H1 (cell line): ENCODE measurements around the gene HGFAC. TPM values are rescaled to one million over a fixed set of nuclear protein-coding genes. Genes with fewer than 3 reads are reported as not detected.

Experiments used
- CTCF ChIA-PET: fragments of 300-600 bp; sonication (Branson Sonifier 250); formaldehyde crosslinking; loops from one replicate; lab custom pipeline; 2021; ENCODE audit not compliant: partially characterized antibody; lab: Charles Lee
- POLR2A ChIA-PET: fragments of 300-600 bp; sonication (Branson Sonifier 250); formaldehyde crosslinking; loops from one replicate; lab custom pipeline; 2021; ENCODE audit warnings: inconsistent platforms; ENCODE audit not compliant: partially characterized antibody; lab: Charles Lee
- DNase-seq, 2 experiments: peaks; one replicate each; pipeline versions ENCODE4 v3.0.0 to v3.0.0-alpha.2; 2010 to 2022; ENCODE audit warnings: low spot score in 2 of 2, low read depth in 1 of 2, mixed read lengths in 1 of 2
- FAIRE-seq: peaks from 2 replicates; lab custom pipeline; 2011; peaks lifted over from hg19 to GRCh38; lab: Jason Lieb, UNC
- H2AFZ ChIP-seq: 2 replicates; pipeline ENCODE4 v1.8.1; 2012; ENCODE audit warnings: low read length, inconsistent platforms
- H2AK5ac ChIP-seq: 2 replicates; pipeline ENCODE4 v1.6.1; 2013; ENCODE audit warnings: low read depth, low read length
- H2BK120ac ChIP-seq: replicated peaks from 2 replicates; pipeline ENCODE3; 2013; ENCODE audit warnings: low read depth, low read length, inconsistent platforms
- H2BK12ac ChIP-seq: 2 replicates; pipeline ENCODE4 v1.6.1; 2013; ENCODE audit warnings: low read depth, low read length
- H2BK15ac ChIP-seq: 2 replicates; pipeline ENCODE4 v1.6.1; 2013; ENCODE audit warnings: low read length
- H2BK20ac ChIP-seq: 2 replicates; pipeline ENCODE4 v1.6.1; 2013; ENCODE audit warnings: low read length
- H2BK5ac ChIP-seq: 2 replicates; pipeline ENCODE4 v1.6.1; 2013; ENCODE audit warnings: low read depth, low read length
- H3K14ac ChIP-seq: 2 replicates; pipeline ENCODE4 v1.6.1; 2013; ENCODE audit warnings: inconsistent platforms; ENCODE audit not compliant: insufficient read length
- H3K18ac ChIP-seq: 2 replicates; pipeline ENCODE4 v1.6.1; 2013; ENCODE audit warnings: low read length; ENCODE audit errors: extremely low read depth
- H3K23ac ChIP-seq: 2 replicates; pipeline ENCODE4 v1.6.1; 2013; ENCODE audit warnings: inconsistent platforms; ENCODE audit not compliant: insufficient read length
- H3K23me2 ChIP-seq: 2 replicates; pipeline ENCODE4 v1.6.1; 2013; ENCODE audit warnings: low read depth, low read length
- H3K27ac ChIP-seq: 2 replicates; pipeline ENCODE4 v1.6.1; 2011; ENCODE audit warnings: low read depth, low read length, inconsistent platforms
- H3K27me3 ChIP-seq, 4 experiments: replicated peaks in 1 of 4; 1 replicate in 1 of 4; 2 replicates in 3 of 4; pipeline versions ENCODE4 v1.6.1 to v1.8.1; 2011 to 2013; ENCODE audit warnings: low read length in 3 of 4, mild to moderate bottlenecking in 3 of 4, inconsistent platforms in 2 of 4, mixed read lengths in 2 of 4, moderate library complexity in 1 of 4; ENCODE audit not compliant: control insufficient read depth in 3 of 4, insufficient read depth in 3 of 4; ENCODE audit errors: extremely low read depth in 1 of 4
- H3K36me3 ChIP-seq, 4 experiments: 2 replicates each; pipeline versions ENCODE4 v1.6.1 to v1.8.1; 2011 to 2013; ENCODE audit warnings: mild to moderate bottlenecking in 4 of 4, low read length in 3 of 4, moderate library complexity in 2 of 4, control low read depth in 1 of 4, inconsistent platforms in 1 of 4; ENCODE audit not compliant: insufficient read depth in 4 of 4, control insufficient read depth in 2 of 4
- H3K4ac ChIP-seq: replicated peaks from 2 replicates; pipeline ENCODE3; 2013; ENCODE audit warnings: low read length, low read depth, mixed read lengths, inconsistent platforms; ENCODE audit not compliant: insufficient read length
- H3K4me1 ChIP-seq, 4 experiments: replicated peaks in 1 of 4; 1 replicate in 1 of 4; 2 replicates in 3 of 4; pipeline versions ENCODE4 v1.6.1 to v1.8.1; 2011 to 2013; ENCODE audit warnings: low read length in 3 of 4, inconsistent platforms in 2 of 4, mixed read lengths in 1 of 4; ENCODE audit not compliant: insufficient read depth in 4 of 4, control insufficient read depth in 3 of 4
- H3K4me2 ChIP-seq, 2 experiments: 2 replicates each; pipeline versions ENCODE4 v1.6.1 to v1.8.1; 2011 to 2013; ENCODE audit warnings: low read depth in 2 of 2, low read length in 2 of 2, control low read depth in 1 of 2, inconsistent platforms in 1 of 2, mild to moderate bottlenecking in 1 of 2; ENCODE audit not compliant: insufficient read depth in 1 of 2
- H3K4me3 ChIP-seq, 4 experiments: fragments of 200-600, 300-600 bp in 1 of 4; sonication (generic), shearing (Covaris generic), sonication (Bioruptor Twin) in 1 of 4; 2 replicates each; pipeline versions ENCODE4 v1.5.1 to v1.8.1; 2011 to 2016; ENCODE audit warnings: low read length in 4 of 4, low read depth in 3 of 4, control low read depth in 2 of 4, inconsistent platforms in 2 of 4, mild to moderate bottlenecking in 2 of 4, mixed read lengths in 1 of 4, moderate library complexity in 1 of 4; ENCODE audit not compliant: insufficient read depth in 2 of 4; ENCODE audit errors: extremely low read depth in 1 of 4
- H3K56ac ChIP-seq: replicated peaks from 2 replicates; pipeline ENCODE3; 2013; ENCODE audit warnings: low read depth, mild to moderate bottlenecking, mixed read lengths, low read length, inconsistent platforms; ENCODE audit not compliant: insufficient read length
- H3K79me1 ChIP-seq: 2 replicates; pipeline ENCODE4 v1.6.1; 2013; ENCODE audit warnings: low read depth, low read length, control low read depth
- H3K79me2 ChIP-seq, 2 experiments: 2 replicates each; pipeline versions ENCODE4 v1.6.1 to v1.8.1; 2012 to 2013; ENCODE audit warnings: low read length in 2 of 2, mild to moderate bottlenecking in 2 of 2, inconsistent platforms in 1 of 2; ENCODE audit not compliant: insufficient read depth in 2 of 2, control insufficient read depth in 1 of 2
- H3K9ac ChIP-seq, 4 experiments: replicated peaks in 1 of 4; 1 replicate in 1 of 4; 2 replicates in 3 of 4; pipeline versions ENCODE4 v1.6.1 to v1.8.1; 2011 to 2013; ENCODE audit warnings: low read depth in 3 of 4, low read length in 3 of 4, control low read depth in 2 of 4, mild to moderate bottlenecking in 2 of 4, moderate library complexity in 2 of 4, inconsistent platforms in 1 of 4; ENCODE audit errors: extremely low read depth in 1 of 4
- H3K9me3 ChIP-seq, 2 experiments: 2 replicates each; pipeline versions ENCODE4 v1.6.1 to v1.8.1; 2012 to 2013; ENCODE audit warnings: mild to moderate bottlenecking in 2 of 2, moderate library complexity in 2 of 2, control low read depth in 1 of 2, inconsistent platforms in 1 of 2, low read depth in 1 of 2, low read length in 1 of 2, mixed read lengths in 1 of 2; ENCODE audit not compliant: insufficient read depth in 2 of 2
- H4K20me1 ChIP-seq, 2 experiments: replicated peaks in 1 of 2; 2 replicates each; pipeline versions ENCODE3 to v1.8.1; 2011 to 2013; ENCODE audit warnings: inconsistent platforms in 2 of 2, low read length in 2 of 2, mild to moderate bottlenecking in 1 of 2; ENCODE audit not compliant: insufficient read depth in 2 of 2, control insufficient read depth in 1 of 2
- H4K5ac ChIP-seq: 2 replicates; pipeline ENCODE4 v1.6.1; 2013; ENCODE audit warnings: low read length, low read depth, mixed read lengths, inconsistent platforms; ENCODE audit not compliant: insufficient read length
- H4K8ac ChIP-seq: 2 replicates; pipeline ENCODE4 v1.8.0; 2013; ENCODE audit warnings: mild to moderate bottlenecking, moderate library complexity, low read length, inconsistent platforms; ENCODE audit not compliant: insufficient read depth; ENCODE audit errors: extremely low read depth
- H4K91ac ChIP-seq: replicated peaks from 2 replicates; pipeline ENCODE3; 2013; ENCODE audit warnings: low read length, mixed read lengths, inconsistent platforms; ENCODE audit not compliant: insufficient read length
- E2F6 ChIP-seq: IDR thresholded peaks from 2 replicates; pipeline ENCODE4 v1.6.1; 2012; ENCODE audit warnings: inconsistent platforms
- EP300 ChIP-seq, 2 experiments: IDR thresholded peaks; 1 replicate in 1 of 2; 2 replicates in 1 of 2; pipeline ENCODE4 v1.6.1; 2011 to 2012; ENCODE audit warnings: low read depth in 2 of 2, low read length in 2 of 2, mild to moderate bottlenecking in 2 of 2, borderline replicate concordance in 1 of 2, inconsistent platforms in 1 of 2, moderate library complexity in 1 of 2
- NANOG ChIP-seq: IDR thresholded peaks from 2 replicates; pipeline ENCODE4 v1.6.1; 2011; ENCODE audit warnings: low read length, low read depth, mild to moderate bottlenecking, inconsistent platforms; ENCODE audit not compliant: insufficient read depth, poor library complexity, severe bottlenecking
- POU5F1 ChIP-seq: IDR thresholded peaks from 2 replicates; pipeline ENCODE4 v1.6.1; 2011; ENCODE audit warnings: low read depth, mild to moderate bottlenecking, low read length, moderate library complexity
- SIN3A ChIP-seq, 2 experiments: IDR thresholded peaks in 1 of 2; conservative IDR thresholded peaks in 1 of 2; 2 replicates each; pipeline ENCODE4 v1.6.1; 2011 to 2012; ENCODE audit warnings: low read length in 2 of 2, improper control_type of control experiment in 1 of 2, low read depth in 1 of 2, mild to moderate bottlenecking in 1 of 2
- SIRT6 ChIP-seq: IDR thresholded peaks from one replicate; pipeline ENCODE4 v1.7.1; 2012; ENCODE audit warnings: low read length, inconsistent platforms
- SP2 ChIP-seq: IDR thresholded peaks from 2 replicates; pipeline ENCODE4 v1.6.1; 2012; ENCODE audit warnings: mild to moderate bottlenecking, low read length, inconsistent platforms
- TAF7 ChIP-seq: optimal IDR thresholded peaks from 2 replicates; pipeline ENCODE3; 2011; ENCODE audit warnings: low read depth, mild to moderate bottlenecking, inconsistent platforms, low read length, moderate library complexity, borderline replicate concordance
- TEAD4 ChIP-seq: IDR thresholded peaks from 2 replicates; pipeline ENCODE4 v1.6.1; 2012; ENCODE audit warnings: low read depth, low read length, inconsistent platforms, mixed read lengths
- WGBS, 2 experiments: shearing (Covaris generic) in 1 of 2; methylation state at CpG; one replicate each; pipeline versions ENCODE4 v1.1.6 to v1.1.7; 2013 to 2015; ENCODE audit warnings: low lambda C conversion rate in 2 of 2, mixed read lengths in 2 of 2, inconsistent platforms in 1 of 2, low coverage in 1 of 2, missing lambda C conversion rate in 1 of 2; ENCODE audit not compliant: insufficient replicate concordance in 2 of 2, insufficient coverage in 1 of 2, insufficient read length in 1 of 2; ENCODE audit errors: extremely low coverage in 1 of 2, missing lambda C conversion rate in 1 of 2; 5-methylcytosine and 5-hydroxymethylcytosine counted together
- polyA plus RNA-seq, 7 experiments: library from polyadenylated mRNA; depleted of rRNA in 3 of 7; stranded (reverse) in 5 of 7; unstranded in 2 of 7; fragments of >200 nt in 5 of 7; fragments of 200-250 nt in 2 of 7; gene quantifications; 1 replicate in 5 of 7; 2 replicates in 1 of 7; 4 replicates in 1 of 7; pipeline versions ENCODE4 v1.2.1 to v1.2.3, GENCODE V29; 2011 to 2013; ENCODE audit warnings: missing spikeins in 2 of 7, mixed read lengths in 2 of 7
- total RNA-seq: library from RNA; stranded (reverse); fragmentation: NEBNext Ultra II Directional; extraction: Animal tissue kit (Norgen Biotek cat#: 25700); gene quantifications from 2 replicates; pipeline ENCODE4 v1.2.1, GENCODE V29; 2021

Gene HGFAC
- total and polyA plus RNA-seq, 2 of the 8 experiments (the other 6 are each of a cell fraction or from before 2014, with no cell fraction given), result 0.14 to 0.15 TPM

- Histone ChIP-seq H2BK5ac (no peak overlapping the region), H3K4ac (no peak overlapping the region), H3K79me2 (no peaks in the 10 kb centered on the region), H2AFZ (no peak overlapping the region), H3K27me3 (no peaks in the 10 kb centered on the region), H2BK20ac (no peak overlapping the region), H3K9me3 (peaks cover 8 to 12% of the 10 kb centered on the region in 2 experiments; a peak in 2 of 4 replicates), H3K36me3 (no peaks in the 10 kb centered on the region), H2BK120ac (no peak overlapping the region), H2BK12ac (no peak overlapping the region), H4K91ac (no peak overlapping the region), H3K4me1 (no peaks in the 10 kb centered on the region; a peak in 2 of 7 replicates), H3K79me1 (no peaks in the 10 kb centered on the region), H3K23me2 (no peaks in the 10 kb centered on the region), H3K27ac (no peak overlapping the region), H4K20me1 (no peaks in the 10 kb centered on the region), H3K9ac (no peak overlapping the region), H3K4me2 (no peak overlapping the region), H3K4me3 (no peak overlapping the region), H2AK5ac (no peak overlapping the region), H4K8ac (no peak overlapping the region), H2BK15ac (no peak overlapping the region), H4K5ac (no peak overlapping the region), H3K18ac (no peak overlapping the region), H3K56ac (no peak overlapping the region), H3K14ac (no peak overlapping the region), H3K23ac (no peak overlapping the region)
- FAIRE-seq, result no peak
- ChIA-PET CTCF (interaction anchor here (0.7 to 2.1 kb wide), 8 partner anchors 10 to 86 kb away, joined by 3 to 6 read pairs (median 4); no protein-coding TSS in a partner anchor), POLR2A (interaction anchor here (2.5 kb wide), 1 partner anchor 10 kb away, joined by 10 read pairs; no protein-coding TSS in a partner anchor)
- no peak for TF ChIP-seq TAF7
- no peak for TF ChIP-seq E2F6
- no peak for TF ChIP-seq EP300 (IDR thresholded peaks at IDR 0.05; ENCODE audit: borderline replicate concordance in 1 of 2, low read depth in 2 of 2, low read length in 2 of 2)
- no peak for TF ChIP-seq POU5F1
- no peak for TF ChIP-seq SIN3A (conservative IDR thresholded peaks at IDR 0.05 in 1 of 2, IDR thresholded peaks at IDR 0.05 in 1 of 2; ENCODE audit: low read depth in 1 of 2, low read length in 2 of 2)
- no peak for TF ChIP-seq NANOG
- TF ChIP-seq TEAD4, result no peak
- no peak for TF ChIP-seq SP2
- TF ChIP-seq SIRT6, result no peak
- DNase-seq, result no peak
- WGBS, 2 experiments, result 77% methylated on average over 10 of the region's 10 CpGs; no CpG with 5 or more reads in 1 of the 2 experiments
These were observed 38.3 kb upstream of the HGFAC start for GRCh38 chr4:3403348-3403906.
